Posterior cingulate gyrus (tissue), 11 donors: ENCODE results near the gene GRK3.
A peak's percentile ranks its signal among the peaks of the same experiment; 100 is the strongest.
"Not testable (repeated sequence)": the region's sequence is repeated elsewhere in the genome, so short reads cannot be mapped to it uniquely, and the experiment has no call there.

Experiments
- DNase-seq, 10 donors: peaks; one replicate each; pipeline versions ENCODE4 v3.0.0 to v3.0.0-alpha.2; 2020 to 2021; ENCODE audit warnings: mixed read lengths in 3 of 10
- intact Hi-C: fragments of 100-400 bp; cut with DNase I; formaldehyde crosslinking; loops from one replicate; pipeline ENCODE4 v1.15.1; 2023

The GRK3 gene

GRCh38 chr22:25548866-25549464, 15.5 kb upstream of the GRK3 start:
- intact Hi-C loops, result loop anchor here (10.0 kb wide), 1 partner anchor 84 kb away; no protein-coding TSS in a partner anchor
- no peak for DNase-seq

GRCh38 chr22:25551396-25551795, 13.1 kb upstream of the GRK3 start:
- no peak for DNase-seq
- intact Hi-C loops, result no loop called here

DNA sequence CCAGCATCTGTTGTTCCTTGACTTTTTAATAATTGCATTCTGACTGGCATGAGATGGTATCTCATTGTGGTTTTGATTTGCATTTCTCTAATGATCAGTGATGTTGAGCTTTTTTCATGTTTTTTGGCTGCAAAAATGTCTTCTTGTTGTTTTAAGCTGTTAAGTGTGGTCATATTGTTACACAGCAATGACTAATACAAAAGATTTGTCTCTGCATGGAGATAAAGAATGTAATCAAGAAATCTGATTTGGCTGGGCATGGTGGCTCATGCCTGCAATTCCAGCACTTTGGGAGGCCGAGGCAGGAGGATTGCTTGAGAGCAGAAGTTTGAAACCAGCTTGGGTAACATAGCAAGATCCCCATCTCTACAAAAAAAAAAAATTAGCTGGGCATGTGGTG, 12.1 kb upstream of the GRK3 start:
- intact Hi-C loops, DNase-seq: not testable (repeated sequence)

GRCh38 chr22:25553131-25553530, 11.3 kb upstream of the GRK3 start:
- DNase-seq, result no peak
- intact Hi-C loops, result no loop called here

DNA sequence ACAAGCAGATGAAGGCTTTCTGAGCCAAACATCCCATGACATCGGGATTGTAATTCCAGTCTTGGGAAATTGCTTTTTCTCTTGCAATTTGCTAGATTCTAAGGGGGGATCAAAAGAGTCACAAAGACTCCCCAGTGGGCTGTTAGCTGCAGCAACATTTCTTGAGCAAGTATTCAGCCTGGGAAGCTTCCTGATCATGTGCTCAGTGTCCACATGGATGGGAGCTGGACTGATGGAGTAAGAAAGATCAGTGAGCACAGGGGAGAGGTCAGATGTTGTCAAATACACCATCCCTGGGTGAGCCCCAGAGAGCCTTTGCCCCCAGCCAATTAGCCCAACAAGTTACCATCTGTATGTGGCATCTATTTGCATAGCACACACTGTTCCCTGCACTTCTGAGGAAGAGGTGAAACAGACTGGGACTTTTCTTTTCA, 10.2 kb upstream of the GRK3 start:
- no peak for DNase-seq
- intact Hi-C loops, result no loop called here

GRCh38 chr22:25554689-25555088, 9.8 kb upstream of the GRK3 start:
- intact Hi-C loops, result no loop called here
- DNase-seq, result no peak

DNA sequence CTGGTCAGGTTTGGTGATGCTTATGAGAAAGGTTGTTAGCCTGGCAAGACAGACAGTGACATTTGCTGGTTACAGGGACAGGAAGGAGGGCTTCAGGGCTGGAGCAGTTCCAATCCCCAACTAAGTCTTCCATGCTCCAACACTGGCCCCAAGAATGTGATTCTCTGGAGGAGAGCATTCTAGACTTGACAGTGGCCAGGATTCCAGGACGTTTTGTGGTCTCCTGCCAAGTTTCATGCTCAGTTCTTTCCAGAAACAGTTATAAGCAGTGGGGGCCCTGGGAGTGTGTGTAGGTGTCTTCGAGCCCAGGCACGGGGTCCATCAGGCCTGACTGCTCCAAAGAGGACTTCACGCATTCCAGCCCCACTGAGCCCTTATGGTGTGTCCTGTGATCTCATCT, 8.9 kb upstream of the GRK3 start:
- intact Hi-C loops, result no loop called here
- no peak for DNase-seq

DNA sequence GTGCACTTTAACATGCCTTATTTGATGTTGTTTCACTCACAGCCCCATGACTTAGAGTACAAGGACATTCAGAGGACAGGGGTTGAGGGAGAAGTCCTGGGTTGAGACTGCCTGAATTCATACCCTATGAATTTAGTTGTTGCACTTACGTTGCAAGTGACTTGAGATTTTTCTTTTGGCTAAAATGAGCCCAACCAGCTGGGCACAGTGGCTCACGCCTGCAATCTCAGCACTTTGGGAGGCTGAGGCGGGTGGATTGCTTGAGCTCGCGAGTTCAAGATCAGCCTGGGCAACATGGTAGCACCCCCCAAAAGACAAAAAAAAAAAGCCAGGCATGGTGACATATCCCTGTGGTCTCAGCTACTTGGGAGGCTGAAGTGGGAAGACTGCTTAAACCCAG, 7.3 kb upstream of the GRK3 start:
- intact Hi-C loops, result no loop called here
- DNase-seq, result no peak

GRCh38 chr22:25558341-25558740, 6.1 kb upstream of the GRK3 start:
- intact Hi-C loops, result no loop called here
- no peak for DNase-seq

DNA sequence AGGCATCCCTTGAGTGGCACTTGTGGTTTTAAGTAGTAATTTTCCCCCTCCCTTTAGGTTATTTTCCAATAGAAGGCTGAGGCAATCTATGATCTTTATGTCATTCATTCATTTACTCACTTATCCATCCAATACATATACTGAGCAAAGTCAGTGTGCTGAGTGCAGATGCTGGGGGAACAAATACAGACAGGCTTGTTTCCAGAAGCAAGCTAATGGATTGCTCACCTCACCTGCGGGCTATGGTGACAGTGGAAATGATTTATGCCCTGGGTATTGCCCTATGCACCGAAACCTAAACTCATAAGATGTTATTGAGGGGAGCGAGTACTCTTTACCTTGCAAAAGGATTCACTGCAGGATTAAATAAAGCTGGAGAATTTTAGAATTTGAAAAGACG, 4.6 kb upstream of the GRK3 start:
- intact Hi-C loops, DNase-seq: not testable (repeated sequence)

- intact Hi-C loops, DNase-seq: not testable (repeated sequence)
These were observed 3.3 kb upstream of the GRK3 start for GRCh38 chr22:25561182-25561581.

GRCh38 chr22:25561927-25562326, 2.5 kb upstream of the GRK3 start:
- intact Hi-C loops, result not testable (repeated sequence)

DNA sequence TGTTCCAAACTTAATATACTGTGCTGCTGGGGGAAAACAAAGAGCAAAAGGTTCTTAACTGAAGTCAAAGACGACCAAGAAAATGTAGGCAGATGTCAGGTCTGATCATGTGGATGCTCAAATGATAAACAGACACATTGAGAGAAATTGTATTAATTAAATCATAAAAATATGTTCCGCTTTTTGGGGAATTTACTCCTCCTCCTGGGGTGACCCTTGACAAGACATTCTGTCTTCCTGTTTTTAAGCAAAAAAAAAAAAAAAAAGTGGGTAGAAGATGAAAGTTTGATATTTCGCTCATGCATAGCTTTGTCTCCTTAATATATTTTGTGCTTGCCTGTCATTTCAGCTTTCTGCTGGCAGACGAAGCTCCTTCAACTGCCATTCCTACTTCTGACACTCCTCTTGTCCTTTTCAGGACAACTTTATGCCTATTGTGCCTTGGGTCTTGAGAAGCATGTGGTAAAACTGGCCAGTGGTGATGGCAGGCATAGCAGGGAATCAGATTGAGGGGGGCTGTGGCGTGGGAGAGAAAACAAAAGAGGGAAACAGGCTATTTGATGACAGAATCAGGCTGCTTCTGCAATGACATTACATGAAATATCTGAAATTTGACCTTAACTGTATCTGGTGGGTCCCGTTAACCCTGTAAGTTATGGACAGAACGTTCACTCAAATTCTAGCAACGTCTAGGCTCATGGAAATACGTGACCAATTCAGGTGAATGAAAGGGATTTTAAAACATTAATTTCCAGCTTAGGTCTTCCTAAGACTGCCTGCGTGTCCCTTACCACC, 1.3 kb upstream of the GRK3 start:
- intact Hi-C loops, DNase-seq: not testable (repeated sequence)

More at GRCh38 chr22:25561927-25562326, 2.5 kb upstream of the GRK3 start:
- not testable (repeated sequence) for DNase-seq

DNA sequence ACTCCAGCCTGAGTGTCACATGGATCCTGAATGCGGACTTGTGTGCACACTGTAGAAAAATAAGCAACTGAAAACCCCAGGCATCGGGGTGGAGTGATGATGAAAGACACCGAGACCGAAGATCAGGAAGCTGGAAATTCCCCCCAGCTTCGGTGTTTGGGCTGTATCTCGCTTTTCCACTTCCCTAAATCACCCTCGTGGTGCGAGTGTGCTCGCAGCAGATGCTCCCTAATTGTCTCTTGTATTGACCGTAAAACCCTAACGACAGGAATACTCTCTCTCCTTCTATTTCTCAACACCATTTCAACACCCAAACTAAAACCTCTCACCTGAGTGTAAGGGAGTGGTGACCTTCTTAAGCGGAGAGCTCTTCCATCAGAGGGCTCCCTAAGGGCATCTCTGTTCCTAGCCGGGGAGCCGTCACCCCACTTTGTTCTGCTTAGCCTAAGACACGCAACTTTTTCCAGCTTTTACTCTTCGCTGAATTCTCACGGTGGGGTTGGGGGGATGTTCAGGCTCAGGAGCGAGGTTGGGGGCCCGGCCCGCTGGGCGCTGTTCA, 635 bp upstream of the GRK3 start:
- intact Hi-C loops, result no loop called here
- DNase-seq, result peak in 6 of 10 donors; percentile 13 to 82 (median 18)

GRCh38 chr22:25564979-25565677, 653 bp downstream of the GRK3 start:
- intact Hi-C loops, result loop anchor here (5.0 kb wide), 1 partner anchor 137 kb away; no protein-coding TSS in a partner anchor
- DNase-seq, result peak in 6 of 10 donors; percentile 11 to 81 (median 21)

GRCh38 chr22:25566186-25566897, 1.9 kb downstream of the GRK3 start:
- intact Hi-C loops, result loop anchor here (5.0 kb wide), 1 partner anchor 136 kb away; no protein-coding TSS in a partner anchor
- DNase-seq, result no peak

DNA sequence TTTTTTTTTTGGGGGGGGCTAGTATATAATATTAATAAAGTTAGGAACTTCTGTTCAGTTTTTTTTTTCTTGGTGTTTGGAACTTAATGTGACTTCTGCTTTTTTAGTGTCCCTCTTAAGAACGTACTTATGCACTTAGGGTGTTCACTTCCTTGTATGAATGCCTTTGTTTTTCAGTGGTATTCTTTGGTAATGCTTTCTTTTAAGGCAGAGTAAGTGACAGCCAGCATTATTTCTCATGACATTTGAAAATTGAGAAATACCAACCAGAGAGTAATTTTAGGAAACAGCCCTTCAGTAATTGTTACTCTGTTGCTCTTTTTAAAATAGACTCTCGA, 2.4 kb downstream of the GRK3 start:
- intact Hi-C loops, result loop anchor here (5.0 kb wide), 1 partner anchor 135 kb away; no protein-coding TSS in a partner anchor
- no peak for DNase-seq

DNA sequence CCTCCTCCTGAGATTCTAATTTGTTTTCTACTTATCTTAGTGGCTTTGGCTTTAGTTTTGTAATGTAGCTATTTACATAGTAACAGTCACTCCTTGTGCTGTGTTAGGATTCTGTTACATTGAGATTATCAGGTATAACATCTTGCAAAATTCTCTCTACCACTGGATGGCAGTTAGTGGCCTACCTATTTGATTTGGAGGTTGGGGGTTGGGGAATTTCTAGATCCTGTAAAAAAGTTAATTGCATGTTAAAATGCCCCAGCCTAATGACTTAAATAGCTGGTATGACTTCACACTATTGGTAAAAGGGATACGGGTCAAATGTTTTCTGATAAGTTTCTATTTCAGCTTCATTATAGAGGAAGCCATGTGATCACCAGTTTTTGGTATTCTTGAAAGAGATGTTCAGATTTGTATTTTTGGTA, 2.8 kb downstream of the GRK3 start:
- DNase-seq, result no peak
- intact Hi-C loops, result loop anchor here (5.0 kb wide), 1 partner anchor 135 kb away; no protein-coding TSS in a partner anchor

GRCh38 chr22:25568066-25568465, 3.6 kb downstream of the GRK3 start:
- intact Hi-C loops, result loop anchor here (5.0 kb wide), 1 partner anchor 134 kb away; no protein-coding TSS in a partner anchor
- DNase-seq, result not testable (repeated sequence)

DNA sequence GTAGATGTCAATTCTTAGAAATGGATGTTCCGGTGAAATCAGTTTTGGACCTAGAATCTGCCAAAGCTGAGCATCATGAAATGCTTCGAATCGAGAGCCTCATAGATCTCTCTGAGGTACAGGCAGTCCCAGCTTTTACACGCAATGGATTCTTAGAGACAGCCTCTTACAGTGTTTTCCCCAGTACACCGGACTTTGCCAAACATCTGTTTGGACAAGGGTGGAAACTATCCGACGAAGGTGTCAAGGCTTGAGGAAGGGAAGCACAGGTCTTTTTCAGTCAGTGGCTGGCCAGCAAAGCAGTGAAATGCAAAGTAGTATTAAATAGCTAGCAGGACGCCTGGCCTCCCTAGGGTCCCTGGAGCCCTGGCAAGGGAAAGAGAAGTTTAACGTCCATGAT, 4.9 kb downstream of the GRK3 start:
- no peak for DNase-seq
- intact Hi-C loops, result loop anchor here (5.0 kb wide), 1 partner anchor 133 kb away; no protein-coding TSS in a partner anchor
